ENCODE data around the gene AFDN. TPM values are rescaled to one million over a fixed set of nuclear protein-coding genes. Genes with fewer than 3 reads are reported as not detected.

Gene AFDN
- total and polyA plus RNA-seq, 2 of the 8 experiments (the other 6 are each of a cell fraction or from before 2014, with no cell fraction given), result 53.4 to 192 TPM

- no peak overlapping the region for H3K14ac ChIP-seq (ENCODE audit: insufficient read length)
- H4K91ac ChIP-seq (replicated peaks; ENCODE audit: insufficient read length, low read length), result no peak overlapping the region
- no peak overlapping the region for H4K5ac ChIP-seq (ENCODE audit: insufficient read length, low read depth, low read length)
- no peak overlapping the region for H3K4me2 ChIP-seq (ENCODE audit: insufficient read depth in 1 of 2, low read depth in 2 of 2, low read length in 2 of 2)
- no peak overlapping the region for H3K23ac ChIP-seq (ENCODE audit: insufficient read length)
- no peaks in the 10 kb centered on the region for H3K23me2 ChIP-seq (ENCODE audit: low read depth, low read length)
- H3K4ac ChIP-seq (replicated peaks; ENCODE audit: insufficient read length, low read depth, low read length), result no peak overlapping the region
- no peak overlapping the region for H3K4me3 ChIP-seq (ENCODE audit: extremely low read depth in 1 of 4, insufficient read depth in 2 of 4, low read depth in 3 of 4, low read length in 4 of 4)
- H3K9me3 ChIP-seq (ENCODE audit: insufficient read depth in 2 of 2, low read depth in 1 of 2, low read length in 1 of 2), result no peaks in the 10 kb centered on the region
- no peak overlapping the region for H4K8ac ChIP-seq (ENCODE audit: extremely low read depth, insufficient read depth, low read length)
- no peaks in the 10 kb centered on the region for H3K4me1 ChIP-seq (replicated peaks in 1 of 4; ENCODE audit: control insufficient read depth in 3 of 4, insufficient read depth in 4 of 4, low read length in 3 of 4)
- WGBS, 2 experiments (ENCODE audit: extremely low coverage in 1 of 2, insufficient coverage in 1 of 2, insufficient read length in 1 of 2, insufficient replicate concordance in 2 of 2, low coverage in 1 of 2, low lambda C conversion rate in 2 of 2, missing lambda C conversion rate in 1 of 2), result 87% methylated on average over 7 of the region's 7 CpGs; no CpG with 5 or more reads in 1 of the 2 experiments
- no peak overlapping the region for H2BK120ac ChIP-seq (replicated peaks; ENCODE audit: low read depth, low read length)
- H2BK15ac ChIP-seq (ENCODE audit: low read length), result no peak overlapping the region
- H3K27me3 ChIP-seq (replicated peaks in 1 of 4; ENCODE audit: control insufficient read depth in 3 of 4, extremely low read depth in 1 of 4, insufficient read depth in 3 of 4, low read length in 3 of 4), result no peaks in the 10 kb centered on the region
- H2AFZ ChIP-seq (ENCODE audit: low read length), result no peak overlapping the region
- H3K56ac ChIP-seq (replicated peaks; ENCODE audit: insufficient read length, low read depth, low read length), result no peak overlapping the region
- peaks cover 34 to 92% (median 66%) of the 10 kb centered on the region in 4 experiments for H3K36me3 ChIP-seq (ENCODE audit: control insufficient read depth in 2 of 4, insufficient read depth in 4 of 4, low read length in 3 of 4)
- H3K18ac ChIP-seq (ENCODE audit: extremely low read depth, low read length), result no peak overlapping the region
- no peak for DNase-seq (ENCODE audit: low read depth in 1 of 2, low spot score in 2 of 2)
- no peak overlapping the region for H2BK12ac ChIP-seq (ENCODE audit: low read depth, low read length)
- no peaks in the 10 kb centered on the region for H3K79me2 ChIP-seq (ENCODE audit: control insufficient read depth in 1 of 2, insufficient read depth in 2 of 2, low read length in 2 of 2)
- ChIA-PET CTCF (ENCODE audit: partially characterized antibody) (interaction anchor here (0.9 to 3.1 kb wide), 4 partner anchors 11 to 99 kb away, joined by 3 to 12 read pairs (median 3); no protein-coding TSS in a partner anchor), POLR2A (ENCODE audit: partially characterized antibody) (no interaction called here)
- no peaks in the 10 kb centered on the region for H3K79me1 ChIP-seq (ENCODE audit: low read depth, low read length)
- H2BK20ac ChIP-seq (ENCODE audit: low read length), result no peak overlapping the region
- no peak overlapping the region for H2BK5ac ChIP-seq (ENCODE audit: low read depth, low read length)
- no peak overlapping the region for H3K27ac ChIP-seq (ENCODE audit: low read depth, low read length)
- no peak for TF ChIP-seq FOSL1 (IDR thresholded peaks at IDR 0.05; ENCODE audit: insufficient read depth, low read depth, low read length)
- TF ChIP-seq USF2 (IDR thresholded peaks at IDR 0.05; ENCODE audit: low read length), result no peak
- TF ChIP-seq GABPA (IDR thresholded peaks at IDR 0.05; ENCODE audit: borderline replicate concordance, insufficient read depth, low read length), result no peak
- TF ChIP-seq CTBP2 (IDR thresholded peaks at IDR 0.05; ENCODE audit: borderline replicate concordance, insufficient read depth, insufficient read length, low read length), result no peak
- TF ChIP-seq JUN (IDR thresholded peaks at IDR 0.05; ENCODE audit: low read depth, low read length), result no peak
- no peak for TF ChIP-seq TCF12 (IDR thresholded peaks at IDR 0.05; ENCODE audit: low read depth, low read length)
- no peak for TF ChIP-seq BCL11A (IDR thresholded peaks at IDR 0.05; ENCODE audit: low read depth in 2 of 2, low read length in 2 of 2)
- no peak for TF ChIP-seq ASH2L (IDR thresholded peaks at IDR 0.05; ENCODE audit: low read length)
- no peak for TF ChIP-seq CHD2 (IDR thresholded peaks at IDR 0.05; ENCODE audit: low read length)
- no peak for TF ChIP-seq PHF8 (conservative IDR thresholded peaks at IDR 0.05; ENCODE audit: low read depth, low read length)
- TF ChIP-seq SAP30 (IDR thresholded peaks at IDR 0.05; ENCODE audit: insufficient read depth, insufficient replicate concordance, low read length), result no peak
- no peak for TF ChIP-seq SIX5 (IDR thresholded peaks at IDR 0.05; ENCODE audit: low read depth, low read length)
- no peak overlapping the region for H3K9ac ChIP-seq (replicated peaks in 1 of 4; ENCODE audit: extremely low read depth in 1 of 4, low read depth in 3 of 4, low read length in 3 of 4)
- FAIRE-seq, result no peak
- H4K20me1 ChIP-seq (replicated peaks in 1 of 2; ENCODE audit: control insufficient read depth in 1 of 2, insufficient read depth in 2 of 2, low read length in 2 of 2), result peaks cover 0 to 6% of the 10 kb centered on the region in 2 experiments
- no peak overlapping the region for H2AK5ac ChIP-seq (ENCODE audit: low read depth, low read length)
Measured at GRCh38 chr6:167949121-167949684, 122.5 kb downstream of the AFDN start.

Data from H1 (cell line).